ENCODE measurements around the gene MCTP1.

DNA sequence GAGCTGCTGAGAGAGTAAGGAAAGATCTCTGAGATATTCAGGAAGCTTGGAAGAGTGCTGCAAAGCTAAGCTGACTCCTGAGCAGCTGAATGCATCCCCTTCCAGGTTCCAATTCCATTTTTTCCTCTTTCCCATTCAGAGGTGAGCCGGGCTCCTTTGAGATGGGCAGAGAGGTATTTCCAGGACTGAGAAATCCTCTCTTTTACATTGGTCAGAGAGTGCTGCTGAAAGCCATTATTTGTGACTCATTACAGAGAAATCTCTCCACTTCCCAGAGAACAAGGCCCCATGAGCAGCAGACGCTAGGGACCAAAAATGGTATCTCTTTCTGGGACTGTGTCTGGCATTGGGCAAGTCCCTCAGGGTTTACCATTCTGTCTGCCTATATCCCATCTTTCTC lies 3.7 kb downstream of the MCTP1 start:
- TF ChIP-seq, protein P1, sequence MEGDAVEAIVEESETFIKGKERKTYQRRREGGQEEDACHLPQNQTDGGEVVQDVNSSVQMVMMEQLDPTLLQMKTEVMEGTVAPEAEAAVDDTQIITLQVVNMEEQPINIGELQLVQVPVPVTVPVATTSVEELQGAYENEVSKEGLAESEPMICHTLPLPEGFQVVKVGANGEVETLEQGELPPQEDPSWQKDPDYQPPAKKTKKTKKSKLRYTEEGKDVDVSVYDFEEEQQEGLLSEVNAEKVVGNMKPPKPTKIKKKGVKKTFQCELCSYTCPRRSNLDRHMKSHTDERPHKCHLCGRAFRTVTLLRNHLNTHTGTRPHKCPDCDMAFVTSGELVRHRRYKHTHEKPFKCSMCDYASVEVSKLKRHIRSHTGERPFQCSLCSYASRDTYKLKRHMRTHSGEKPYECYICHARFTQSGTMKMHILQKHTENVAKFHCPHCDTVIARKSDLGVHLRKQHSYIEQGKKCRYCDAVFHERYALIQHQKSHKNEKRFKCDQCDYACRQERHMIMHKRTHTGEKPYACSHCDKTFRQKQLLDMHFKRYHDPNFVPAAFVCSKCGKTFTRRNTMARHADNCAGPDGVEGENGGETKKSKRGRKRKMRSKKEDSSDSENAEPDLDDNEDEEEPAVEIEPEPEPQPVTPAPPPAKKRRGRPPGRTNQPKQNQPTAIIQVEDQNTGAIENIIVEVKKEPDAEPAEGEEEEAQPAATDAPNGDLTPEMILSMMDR (conservative IDR thresholded peaks at IDR 0.05; ENCODE audit: low read length): no peak
- TF ChIP-seq EZH2phosphoT487 (IDR thresholded peaks at IDR 0.05; ENCODE audit: borderline replicate concordance, low read depth, low read length): no peak
